HG03378 (cell line): ENCODE measurements around the gene GRK2.

Experiments
- ATAC-seq: cut with Tn5 transposase; IDR thresholded peaks from one replicate; pipeline ENCODE4 v1.9.1; 2021; ENCODE audit warnings: mild to moderate bottlenecking, moderate library complexity; ENCODE audit not compliant: unreplicated experiment

The GRK2 gene

DNA sequence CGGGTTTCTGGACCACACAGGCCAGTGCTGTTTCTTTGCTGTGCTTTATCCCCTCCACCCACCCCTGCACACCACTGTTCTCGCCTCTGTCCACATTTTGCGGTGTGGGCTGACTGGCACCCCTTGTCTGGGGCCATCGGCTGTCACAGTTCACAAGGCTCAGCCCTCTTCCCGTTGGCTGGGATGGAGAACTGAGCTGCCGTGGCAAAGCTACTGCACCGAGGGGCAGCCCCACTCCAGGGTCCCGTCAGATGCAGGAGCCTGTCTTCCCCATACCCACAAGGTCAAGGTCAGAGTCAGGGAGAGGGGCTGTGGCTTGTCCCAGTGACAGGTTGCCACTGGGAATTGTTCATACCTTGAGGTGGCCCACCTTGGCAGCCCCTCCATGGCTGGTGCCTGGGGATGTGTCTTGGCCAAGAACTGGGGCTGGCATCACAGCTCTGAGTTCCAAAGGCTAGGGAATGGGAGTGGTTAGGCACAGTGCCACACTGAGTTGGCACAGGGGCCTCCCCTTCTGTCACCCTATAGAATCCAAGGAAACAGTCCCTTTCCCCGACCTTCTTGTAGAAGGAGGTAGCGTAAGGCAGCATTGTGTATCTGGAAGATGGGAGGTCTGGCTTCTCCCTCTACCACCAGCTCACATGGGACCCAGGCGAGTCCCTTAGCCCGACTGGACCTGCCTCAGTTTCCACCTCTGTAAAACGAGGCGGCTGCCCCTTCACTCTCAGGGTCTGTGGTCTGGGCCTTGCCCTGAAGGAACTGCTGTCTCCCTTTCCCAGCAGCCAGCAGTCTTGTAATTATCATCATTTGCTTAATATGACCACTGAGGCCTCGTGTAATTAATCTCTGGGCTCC lies 3.4 kb downstream of the GRK2 start:
- ATAC-seq: no peak

DNA sequence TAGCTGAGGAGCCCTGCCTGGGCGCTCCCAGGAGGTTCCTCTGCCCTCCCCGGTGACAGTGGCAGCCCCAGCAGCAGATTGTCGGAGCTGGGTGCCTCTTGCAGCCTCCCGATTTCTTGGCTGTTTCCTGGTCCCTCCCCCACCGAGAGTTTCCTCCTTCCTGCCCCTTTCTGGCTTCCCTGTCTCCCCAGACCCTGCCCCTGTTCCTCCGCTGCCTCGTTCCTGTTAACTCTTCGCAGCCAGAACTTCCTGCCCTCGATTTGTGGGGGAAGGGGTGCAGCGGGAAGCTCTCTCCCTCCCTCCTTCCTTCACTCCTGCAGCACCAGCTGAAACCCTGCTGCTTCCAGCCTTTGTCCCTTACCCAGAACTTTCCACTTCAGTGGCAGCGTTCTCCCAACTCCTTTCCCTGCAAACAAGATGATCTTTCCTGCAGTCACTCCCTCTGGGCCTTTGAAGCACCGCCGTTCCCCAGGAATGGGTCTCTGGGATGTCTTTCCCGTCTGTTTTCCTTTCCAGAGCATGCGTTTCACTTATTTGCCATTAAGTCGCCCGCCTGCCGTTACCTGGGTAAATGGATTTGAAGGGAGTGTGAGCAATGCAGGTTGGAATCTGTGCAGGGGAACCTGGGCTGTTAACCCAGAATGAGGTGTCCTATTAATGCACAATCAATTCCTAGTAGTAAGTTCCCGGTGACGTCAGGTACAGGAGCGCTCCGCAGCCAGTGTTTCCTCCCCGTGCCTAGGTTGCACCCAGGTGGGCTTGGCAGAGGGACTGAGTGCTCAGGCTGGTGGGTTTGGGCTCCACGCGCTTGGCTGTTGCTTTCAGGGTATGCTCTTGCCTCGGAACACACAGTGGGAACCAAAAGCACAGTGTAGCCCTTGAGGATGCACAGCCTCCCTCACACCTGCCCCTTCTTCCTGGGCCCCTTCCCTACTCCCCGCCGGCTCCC lies 4.3 kb downstream of the GRK2 start:
- no peak for ATAC-seq

DNA sequence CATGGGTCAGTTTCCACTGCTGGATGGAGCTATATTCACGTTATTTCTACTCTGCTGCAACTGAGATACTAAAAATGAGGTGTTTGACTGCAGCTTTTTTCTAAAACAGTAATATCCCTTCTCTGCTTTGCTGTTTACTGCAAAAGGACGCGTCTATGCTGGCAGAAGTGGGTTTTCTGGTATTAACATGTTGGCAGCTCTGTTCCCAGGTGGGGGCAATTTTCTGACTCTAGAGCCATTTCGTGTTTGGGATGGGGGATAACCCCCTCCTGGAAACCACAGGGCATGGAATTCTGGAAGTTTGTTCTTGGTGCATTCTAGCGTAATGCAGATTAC lies 4.9 kb downstream of the GRK2 start:
- no peak for ATAC-seq

DNA sequence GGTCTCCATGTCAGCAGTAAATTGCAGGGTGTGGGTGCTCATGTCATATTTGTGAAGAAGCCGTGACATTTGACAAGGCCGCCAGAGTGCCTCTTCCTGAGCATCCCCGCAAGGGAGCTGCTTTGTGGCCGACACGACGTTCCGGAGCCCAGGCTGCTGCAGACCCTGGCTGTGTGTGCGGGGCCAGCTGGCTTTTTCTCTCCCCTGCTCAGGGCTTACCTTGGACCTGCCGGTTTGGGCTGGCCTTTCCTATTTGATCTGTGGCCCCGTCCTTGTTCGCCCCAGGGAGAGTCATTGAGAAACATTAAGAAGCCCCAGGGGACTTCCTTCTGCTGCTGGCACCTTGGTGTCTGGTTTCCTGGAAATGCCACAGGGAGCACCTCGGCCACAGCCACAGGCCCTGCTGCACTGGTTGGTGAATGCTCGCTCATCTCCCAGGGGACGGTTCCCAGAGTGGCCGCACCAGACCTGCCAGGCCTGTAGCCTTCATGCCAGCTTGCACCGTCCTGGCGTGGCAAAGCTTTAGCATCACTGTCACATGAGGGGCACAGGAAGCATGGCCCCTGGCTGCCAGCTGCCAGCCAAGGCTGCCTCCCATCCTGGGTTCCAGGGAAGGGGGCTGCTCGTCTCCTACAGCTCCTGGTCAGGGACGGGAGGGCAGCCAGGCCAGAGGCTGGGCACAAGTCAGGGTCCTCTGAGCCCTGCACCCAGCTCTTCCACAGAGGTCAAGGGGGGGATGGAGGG lies 5.4 kb downstream of the GRK2 start:
- ATAC-seq: no peak

- no peak for ATAC-seq
Measured at GRCh38 chr11:67272327-67273259, 6.3 kb downstream of the GRK2 start.

GRCh38 chr11:67273260-67273990 lies 7.2 kb downstream of the GRK2 start:
- no peak for ATAC-seq

- no peak for ATAC-seq
Measured at GRCh38 chr11:67274768-67275605, 8.7 kb downstream of the GRK2 start.

DNA sequence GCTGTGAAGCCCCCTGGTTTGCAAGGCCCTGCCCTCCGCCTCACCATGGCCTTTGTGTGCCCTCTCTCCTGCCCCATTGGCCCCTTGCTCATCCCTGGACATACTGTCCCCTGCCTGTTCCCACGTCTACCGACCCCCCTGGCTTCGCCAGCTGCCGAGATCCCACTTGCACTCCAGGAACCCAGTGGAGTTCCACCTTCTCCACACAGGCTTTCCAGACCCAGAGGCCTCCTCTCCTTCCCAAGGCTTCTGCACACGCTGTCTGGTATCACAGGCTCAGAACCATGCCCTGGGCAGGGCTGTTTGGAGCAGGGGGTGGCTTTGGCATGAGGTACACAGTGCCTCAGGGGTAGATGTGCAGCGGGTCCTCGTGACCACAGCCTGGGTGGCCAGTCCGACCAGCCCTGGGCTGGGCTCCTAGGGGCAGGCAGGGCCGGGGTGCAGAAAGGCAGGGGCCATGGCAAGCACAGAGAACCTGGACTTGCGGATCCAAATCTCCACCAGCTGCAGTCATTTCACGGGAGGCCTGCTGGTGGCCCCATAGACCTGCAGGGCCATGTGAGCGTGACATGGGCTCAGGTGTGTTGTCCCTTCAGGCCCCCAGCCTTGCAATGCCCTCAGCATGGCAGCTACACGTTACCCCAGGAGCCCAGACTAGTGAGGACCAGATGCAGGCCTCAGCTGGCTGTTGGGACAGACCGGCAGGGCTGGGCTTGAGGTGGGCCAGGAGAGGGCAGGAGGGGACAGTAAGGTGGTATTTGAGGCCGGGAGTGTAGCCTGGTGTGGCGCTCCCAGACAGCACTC lies 9.5 kb downstream of the GRK2 start:
- no peak for ATAC-seq

DNA sequence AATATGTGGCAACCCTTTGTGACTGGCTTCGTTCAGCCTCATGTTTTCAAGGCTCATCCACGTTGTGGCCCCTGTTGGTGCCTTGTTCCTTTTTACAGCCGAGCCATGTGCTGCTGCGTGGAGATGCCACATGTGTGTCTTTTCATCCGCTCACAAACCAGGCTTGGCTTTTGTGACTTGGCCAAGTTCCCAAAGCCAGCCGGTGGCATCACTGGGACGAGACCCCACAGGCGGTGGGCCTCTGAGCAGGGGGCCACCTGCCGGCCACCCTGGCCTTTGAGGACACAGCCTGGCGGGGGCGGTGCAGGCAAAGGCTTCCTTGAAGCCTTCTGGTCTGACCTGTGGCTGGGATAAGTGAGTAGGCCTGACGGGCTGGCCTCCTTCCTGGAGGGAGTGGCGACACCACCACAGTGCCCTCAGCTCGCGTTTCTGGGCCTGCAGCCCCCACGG lies 10.5 kb downstream of the GRK2 start:
- peak; percentile 5 for ATAC-seq

- peak; percentile 59 for ATAC-seq
Measured at GRCh38 chr11:67277231-67277961, 11.1 kb downstream of the GRK2 start.

- ATAC-seq: no peak
Measured at GRCh38 chr11:67278135-67278938, 12.1 kb downstream of the GRK2 start.

DNA sequence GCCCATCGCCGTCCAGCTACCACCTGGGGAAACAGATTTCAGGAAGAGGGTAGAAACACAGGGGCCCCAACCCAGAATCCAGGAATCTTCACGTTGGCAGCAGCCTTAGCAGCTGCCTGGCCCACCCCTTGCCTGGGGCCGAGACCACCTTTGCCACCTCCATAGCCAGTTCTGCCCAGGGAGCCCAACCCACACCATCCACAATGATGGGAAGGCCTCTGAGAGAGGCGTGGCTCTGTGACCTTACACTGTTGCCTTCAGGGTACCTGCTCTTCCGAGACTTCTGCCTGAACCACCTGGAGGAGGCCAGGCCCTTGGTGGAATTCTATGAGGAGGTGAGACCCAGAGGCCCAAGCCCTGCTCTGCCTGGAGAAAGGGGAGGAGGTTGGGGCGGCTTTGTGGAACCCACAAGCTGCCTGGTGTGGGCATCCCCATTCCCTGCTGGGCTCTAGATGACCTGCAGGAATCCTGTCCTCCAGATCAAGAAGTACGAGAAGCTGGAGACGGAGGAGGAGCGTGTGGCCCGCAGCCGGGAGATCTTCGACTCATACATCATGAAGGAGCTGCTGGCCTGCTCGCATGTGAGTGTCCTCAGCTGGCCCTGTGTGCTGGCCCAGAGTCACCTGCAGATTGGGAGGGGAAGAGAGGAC lies 12.8 kb downstream of the GRK2 start:
- ATAC-seq: no peak

GRCh38 chr11:67279589-67280340 lies 13.5 kb downstream of the GRK2 start:
- ATAC-seq: no peak

DNA sequence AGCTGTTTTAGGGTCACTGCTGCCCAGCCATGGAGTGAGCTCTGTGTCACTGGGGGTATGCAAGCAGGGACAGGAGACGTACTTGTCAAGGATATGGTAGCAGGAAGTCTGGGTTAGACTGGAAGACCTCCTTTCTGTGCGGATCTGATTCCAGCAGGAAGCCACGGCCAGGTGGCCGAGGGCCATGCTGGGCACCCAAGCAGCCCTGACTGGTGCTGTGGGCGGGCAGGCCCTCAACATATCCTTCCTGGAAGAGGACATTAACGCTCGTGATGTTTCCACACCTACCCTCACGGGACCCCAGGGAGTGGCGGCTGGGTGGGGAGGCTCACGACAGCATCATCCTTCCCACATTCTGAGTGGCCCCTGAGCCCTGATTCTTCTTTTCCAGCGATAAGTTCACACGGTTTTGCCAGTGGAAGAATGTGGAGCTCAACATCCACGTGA lies 14.1 kb downstream of the GRK2 start:
- no peak for ATAC-seq
